Endothelial cell of umbilical vein (primary cell): ENCODE measurements around the gene RGL4.
"Not testable (repeated sequence)": the region's sequence is repeated elsewhere in the genome, so short reads cannot be mapped to it uniquely, and the experiment has no call there.

Source experiments
- CTCF ChIP-seq, 2 donors: IDR thresholded peaks; 1 replicate in 1 of 2; 2 replicates in 1 of 2; pipeline ENCODE4 v1.5.1; 2011; ENCODE audit warnings: low read length in 2 of 2, mild to moderate bottlenecking in 2 of 2, moderate library complexity in 2 of 2, control low read depth in 1 of 2, inconsistent platforms in 1 of 2, low read depth in 1 of 2; ENCODE audit not compliant: insufficient read depth in 1 of 2; ENCODE audit errors: extremely low read depth in 1 of 2
- EZH2 ChIP-seq: IDR thresholded peaks from 2 replicates; pipeline ENCODE4 v1.6.1; 2012; ENCODE audit warnings: borderline replicate concordance, low read depth, mild to moderate bottlenecking, moderate library complexity, low read length, inconsistent platforms; ENCODE audit not compliant: severe bottlenecking
- MAX ChIP-seq: IDR thresholded peaks from 2 replicates; pipeline ENCODE4 v1.6.1; 2011; ENCODE audit not compliant: insufficient read depth, insufficient read length
- POLR2A ChIP-seq: IDR thresholded peaks from 2 replicates; pipeline ENCODE4 v1.6.1; 2012; ENCODE audit warnings: low read depth, mild to moderate bottlenecking, control low read depth, low read length
- POLR2AphosphoS5 ChIP-seq: IDR thresholded peaks from 2 replicates; pipeline ENCODE4 v1.6.1; 2012; ENCODE audit warnings: low read depth, mild to moderate bottlenecking, control low read depth, low read length, moderate library complexity; ENCODE audit not compliant: insufficient read depth

GRCh38 chr22:23674886-23675501 lies 15.8 kb upstream of the RGL4 start:
- not testable (repeated sequence) for TF ChIP-seq EZH2; CTCF (IDR thresholded peaks at IDR 0.05; ENCODE audit: extremely low read depth in 1 of 2, insufficient read depth in 1 of 2, low read depth in 1 of 2, low read length in 2 of 2); POLR2A; POLR2AphosphoS5; MAX
